ENCODE results near the gene MIOS.

MIOS gene

GRCh38 chr7:7550663-7551062 lies 16.0 kb upstream of the MIOS start:
- Histone ChIP-seq H3K4me2 (ENCODE audit: low read depth, low read length, poor library complexity, severe bottlenecking) (no peak overlapping the region), H3K27me3 (ENCODE audit: insufficient read depth, low read length, poor library complexity, severe bottlenecking) (no peaks in the 10 kb centered on the region), H3K79me2 (ENCODE audit: insufficient read depth, low read length) (no peaks in the 10 kb centered on the region), H3K9me3 (ENCODE audit: insufficient read depth, low read depth, low read length) (no peaks in the 10 kb centered on the region), H3K9ac (ENCODE audit: low read depth, low read length, poor library complexity, severe bottlenecking) (no peak overlapping the region), H3K4me1 (ENCODE audit: insufficient read depth, low read length, poor library complexity, severe bottlenecking) (no peaks in the 10 kb centered on the region), H3K9me2 (replicated peaks; ENCODE audit: low read depth, low read length) (no peaks in the 10 kb centered on the region), H3K36me3 (ENCODE audit: insufficient read depth, low read length) (no peaks in the 10 kb centered on the region), H4K20me1 (ENCODE audit: insufficient read depth, low read length, poor library complexity, severe bottlenecking) (no peaks in the 10 kb centered on the region), H2AFZ (ENCODE audit: low read length) (no peak overlapping the region), H3K4me3 (ENCODE audit: low read length, poor library complexity, severe bottlenecking) (no peak overlapping the region), H3F3A (ENCODE audit: low read depth) (no peaks in the 10 kb centered on the region)
- TF ChIP-seq EZH2phosphoT487 (IDR thresholded peaks at IDR 0.05; ENCODE audit: borderline replicate concordance) = no peak
- TF ChIP-seq, protein P1, sequence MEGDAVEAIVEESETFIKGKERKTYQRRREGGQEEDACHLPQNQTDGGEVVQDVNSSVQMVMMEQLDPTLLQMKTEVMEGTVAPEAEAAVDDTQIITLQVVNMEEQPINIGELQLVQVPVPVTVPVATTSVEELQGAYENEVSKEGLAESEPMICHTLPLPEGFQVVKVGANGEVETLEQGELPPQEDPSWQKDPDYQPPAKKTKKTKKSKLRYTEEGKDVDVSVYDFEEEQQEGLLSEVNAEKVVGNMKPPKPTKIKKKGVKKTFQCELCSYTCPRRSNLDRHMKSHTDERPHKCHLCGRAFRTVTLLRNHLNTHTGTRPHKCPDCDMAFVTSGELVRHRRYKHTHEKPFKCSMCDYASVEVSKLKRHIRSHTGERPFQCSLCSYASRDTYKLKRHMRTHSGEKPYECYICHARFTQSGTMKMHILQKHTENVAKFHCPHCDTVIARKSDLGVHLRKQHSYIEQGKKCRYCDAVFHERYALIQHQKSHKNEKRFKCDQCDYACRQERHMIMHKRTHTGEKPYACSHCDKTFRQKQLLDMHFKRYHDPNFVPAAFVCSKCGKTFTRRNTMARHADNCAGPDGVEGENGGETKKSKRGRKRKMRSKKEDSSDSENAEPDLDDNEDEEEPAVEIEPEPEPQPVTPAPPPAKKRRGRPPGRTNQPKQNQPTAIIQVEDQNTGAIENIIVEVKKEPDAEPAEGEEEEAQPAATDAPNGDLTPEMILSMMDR (conservative IDR thresholded peaks at IDR 0.05; ENCODE audit: low read length) = no peak

- TF ChIP-seq, protein P1 (conservative IDR thresholded peaks at IDR 0.05; ENCODE audit: low read length) = no peak
- no peak for TF ChIP-seq EZH2phosphoT487 (IDR thresholded peaks at IDR 0.05; ENCODE audit: borderline replicate concordance)
- no peak overlapping the region for H3K9ac ChIP-seq (ENCODE audit: low read depth, low read length, poor library complexity, severe bottlenecking)
These were observed 14.5 kb upstream of the MIOS start for GRCh38 chr7:7552199-7552598.

GRCh38 chr7:7553386-7553785 lies 13.3 kb upstream of the MIOS start:
- H3K9me3 ChIP-seq (ENCODE audit: insufficient read depth, low read depth, low read length) = no peaks in the 10 kb centered on the region
- no peaks in the 10 kb centered on the region for H3K36me3 ChIP-seq (ENCODE audit: insufficient read depth, low read length)
- no peak overlapping the region for H3K4me3 ChIP-seq (ENCODE audit: low read length, poor library complexity, severe bottlenecking)
- H2AFZ ChIP-seq (ENCODE audit: low read length) = no peak overlapping the region
- no peaks in the 10 kb centered on the region for H3F3A ChIP-seq (ENCODE audit: low read depth)
- no peaks in the 10 kb centered on the region for H3K4me1 ChIP-seq (ENCODE audit: insufficient read depth, low read length, poor library complexity, severe bottlenecking)
- no peak overlapping the region for H3K4me2 ChIP-seq (ENCODE audit: low read depth, low read length, poor library complexity, severe bottlenecking)
- no peaks in the 10 kb centered on the region for H3K27me3 ChIP-seq (ENCODE audit: insufficient read depth, low read length, poor library complexity, severe bottlenecking)
- TF ChIP-seq, protein P1 (conservative IDR thresholded peaks at IDR 0.05; ENCODE audit: low read length) = no peak
- no peak for TF ChIP-seq EZH2phosphoT487 (IDR thresholded peaks at IDR 0.05; ENCODE audit: borderline replicate concordance)
- H3K9me2 ChIP-seq (replicated peaks; ENCODE audit: low read depth, low read length) = no peaks in the 10 kb centered on the region
- no peak overlapping the region for H3K9ac ChIP-seq (ENCODE audit: low read depth, low read length, poor library complexity, severe bottlenecking)
- H3K79me2 ChIP-seq (ENCODE audit: insufficient read depth, low read length) = no peaks in the 10 kb centered on the region
- no peaks in the 10 kb centered on the region for H4K20me1 ChIP-seq (ENCODE audit: insufficient read depth, low read length, poor library complexity, severe bottlenecking)

More at GRCh38 chr7:7552199-7552598, 14.5 kb upstream of the MIOS start:
- no peaks in the 10 kb centered on the region for H3K36me3 ChIP-seq (ENCODE audit: insufficient read depth, low read length)
- no peak overlapping the region for H3K4me3 ChIP-seq (ENCODE audit: low read length, poor library complexity, severe bottlenecking)
- no peaks in the 10 kb centered on the region for H3K4me1 ChIP-seq (ENCODE audit: insufficient read depth, low read length, poor library complexity, severe bottlenecking)
- no peaks in the 10 kb centered on the region for H4K20me1 ChIP-seq (ENCODE audit: insufficient read depth, low read length, poor library complexity, severe bottlenecking)
- no peaks in the 10 kb centered on the region for H3K27me3 ChIP-seq (ENCODE audit: insufficient read depth, low read length, poor library complexity, severe bottlenecking)
- no peaks in the 10 kb centered on the region for H3F3A ChIP-seq (ENCODE audit: low read depth)
- H3K79me2 ChIP-seq (ENCODE audit: insufficient read depth, low read length) = no peaks in the 10 kb centered on the region
- H3K9me2 ChIP-seq (replicated peaks; ENCODE audit: low read depth, low read length) = no peaks in the 10 kb centered on the region
- H2AFZ ChIP-seq (ENCODE audit: low read length) = no peak overlapping the region
- no peak overlapping the region for H3K4me2 ChIP-seq (ENCODE audit: low read depth, low read length, poor library complexity, severe bottlenecking)
- no peaks in the 10 kb centered on the region for H3K9me3 ChIP-seq (ENCODE audit: insufficient read depth, low read depth, low read length)
